Keratinocyte (primary cell): ENCODE results near the gene PPRC1.

Source experiments
- CTCF ChIP-seq, 3 experiments: IDR thresholded peaks in 1 of 3; conservative IDR thresholded peaks in 1 of 3; optimal IDR thresholded peaks in 1 of 3; 2 replicates in 2 of 3; 3 replicates in 1 of 3; pipeline versions ENCODE3 to v1.5.1; 2011; ENCODE audit warnings: low read length in 3 of 3, mild to moderate bottlenecking in 3 of 3, moderate library complexity in 2 of 3, control low read depth in 1 of 3, inconsistent platforms in 1 of 3; ENCODE audit not compliant: insufficient read depth in 2 of 3; ENCODE audit errors: extremely low read depth in 1 of 3
- EZH2 ChIP-seq: IDR thresholded peaks from one replicate; pipeline ENCODE4 v1.6.1; 2012; ENCODE audit warnings: inconsistent platforms, mild to moderate bottlenecking, low read length, moderate library complexity

GRCh38 chr10:102132563-102133372 is at the start of gene PPRC1:
- TF ChIP-seq CTCF (optimal IDR thresholded peaks at IDR 0.05 in 1 of 3, IDR thresholded peaks at IDR 0.05 in 1 of 3, conservative IDR thresholded peaks at IDR 0.05 in 1 of 3; ENCODE audit: extremely low read depth in 1 of 3, insufficient read depth in 2 of 3, low read length in 3 of 3) (peak; percentile 82 to 98 (median 94)), EZH2 (no peak)
